Pancreas (tissue), 10 donors: ENCODE measurements around the gene CHIA. TPM values are rescaled to one million over a fixed set of nuclear protein-coding genes. Genes with fewer than 3 reads are reported as not detected.

Source experiments
- ATAC-seq, 4 donors: fragments of 200-7000 bp; cut with Tn5 transposase; one replicate each; pipeline versions ENCODE4 v1.8.0 to v1.9.1; 2020; ENCODE audit warnings: mild to moderate bottlenecking in 4 of 4, moderate library complexity in 4 of 4
- DNase-seq, 6 donors: peaks; one replicate each; pipeline ENCODE4 v3.0.0-alpha.2; 2020
- FAIRE-seq: peaks from 2 replicates; lab custom pipeline; 2012; peaks lifted over from hg19 to GRCh38; lab: Jason Lieb, UNC
- H3K27ac ChIP-seq, 4 donors: fragments of 200-600 bp; sonication (generic); 1 replicate in 3 of 4; 2 replicates in 1 of 4; pipeline versions ENCODE4 v1.5.0 to v1.8.0; 2020
- H3K27me3 ChIP-seq, 4 donors: fragments of 200-600 bp; one replicate each; pipeline ENCODE4 v1.8.0; 2021
- H3K36me3 ChIP-seq, 3 donors: fragments of 200-600 bp; sonication (generic) in 1 of 3; one replicate each; pipeline versions ENCODE4 v1.5.0 to v1.8.0; 2020 to 2021
- H3K4me1 ChIP-seq, 3 donors: fragments of 200-600 bp; one replicate each; pipeline ENCODE4 v1.8.0; 2021
- H3K4me3 ChIP-seq, 4 donors: fragments of 200-600 bp; sonication (generic) in 2 of 4; one replicate each; pipeline versions ENCODE4 v1.5.0 to v1.8.0; 2020 to 2021
- H3K9me3 ChIP-seq, 4 donors: fragments of 200-600 bp; one replicate each; pipeline ENCODE4 v1.8.0; 2021
- CTCF ChIP-seq, 4 donors: fragments of 200-600 bp; sonication (generic) in 3 of 4; IDR thresholded peaks; one replicate each; pipeline versions ENCODE4 v1.5.0 to v1.8.0; 2021; ENCODE audit warnings: antibody characterized with exemption in 4 of 4
- WGBS, 2 donors: extraction: QIAGEN DNeasy Blood & Tissue Kit; methylation state at CpG; one replicate each; pipeline ENCODE4 v1.1.7; 2013; 5-methylcytosine and 5-hydroxymethylcytosine counted together
- intact Hi-C, 3 donors: fragments of 100-400 bp; cut with DNase I; formaldehyde crosslinking; loops; one replicate each; pipeline versions ENCODE4 v1.11.1 to v1.14.2; 2022
- polyA plus RNA-seq, 2 donors: library from polyadenylated mRNA; stranded (reverse); fragments of 200-250 nt; gene quantifications; one replicate each; pipeline ENCODE4 v1.2.3, GENCODE V29; 2013
- total RNA-seq, 6 donors: library from RNA; stranded (reverse); fragmentation: NEBNext Ultra II Directional in 4 of 6; extraction: Animal tissue kit (Norgen Biotek cat#: 25700) in 4 of 6; gene quantifications; one replicate each; pipeline versions ENCODE4 v1.2.1 to v1.2.4, GENCODE V29; 2021 to 2023
- donor health status: healthy with polysubstance abuse.
- donor health status: DM: no; HTN: no; CAD: no; lungs with moderate emphysema.
- donor health status: DM: no; HTN: no; CAD: no.
- donor health status: control.
- donor health status: control.
- donor health status: Bipolar disorder and iron deficiency.
- donor health status: DM: yes; HTN: yes; CAD: no.
- donor health status: DM: no; HTN: no; CAD: no.
- donor health status: DM: no; HTN: no; CAD: no.
- donor health status: DM: yes; HTN: yes; CAD: no.

Gene CHIA
- total and polyA plus RNA-seq, 8 donors = 0.05 TPM; not detected in 7

GRCh38 chr1:111267801-111268508 is 22.7 kb upstream of the CHIA start:
- intact Hi-C loops = no loop called here
- Histone ChIP-seq H3K9me3 (no peaks in the 10 kb centered on the region), H3K4me3 (no peak overlapping the region), H3K27me3 (peaks cover 0 to 27% (median 10%) of the 10 kb centered on the region in 4 donors), H3K4me1 (no peaks in the 10 kb centered on the region), H3K27ac (no peak overlapping the region), H3K36me3 (no peaks in the 10 kb centered on the region)
- no peak for ATAC-seq
- TF ChIP-seq CTCF (IDR thresholded peaks at IDR 0.05) = no peak
- 69 to 71% methylated on average over 4 of the region's 4 CpGs for WGBS, 2 donors
- no peak for FAIRE-seq
- DNase-seq = no peak

GRCh38 chr1:111269825-111270406 is 20.7 kb upstream of the CHIA start:
- peaks cover 0 to 27% (median 10%) of the 10 kb centered on the region in 4 donors for H3K27me3 ChIP-seq
- H3K4me3 ChIP-seq = no peak overlapping the region
- H3K27ac ChIP-seq = no peak overlapping the region
- H3K9me3 ChIP-seq = no peaks in the 10 kb centered on the region
- intact Hi-C loops = no loop called here
- 91 to 95% methylated on average over 4 of the region's 4 CpGs for WGBS, 2 donors
- H3K36me3 ChIP-seq = no peaks in the 10 kb centered on the region
- DNase-seq (no peak), FAIRE-seq (no peak), ATAC-seq (no peak)
- TF ChIP-seq CTCF (IDR thresholded peaks at IDR 0.05) = no peak
- H3K4me1 ChIP-seq = no peaks in the 10 kb centered on the region

- no peak for TF ChIP-seq CTCF (IDR thresholded peaks at IDR 0.05)
- Histone ChIP-seq H3K27ac (no peak overlapping the region), H3K4me3 (no peak overlapping the region), H3K36me3 (no peaks in the 10 kb centered on the region), H3K27me3 (peaks cover 0 to 27% (median 10%) of the 10 kb centered on the region in 4 donors), H3K4me1 (no peaks in the 10 kb centered on the region), H3K9me3 (no peaks in the 10 kb centered on the region)
- no peak for FAIRE-seq
- no peak for ATAC-seq
- 8 to 13% methylated on average over 40 of the region's 40 CpGs for WGBS, 2 donors
- intact Hi-C loops = no loop called here
- peak in 1 of 6 donors; percentile 60 for DNase-seq
Observed at GRCh38 chr1:111270771-111271463, 19.7 kb upstream of the CHIA start.

GRCh38 chr1:111271464-111271801 is 19.2 kb upstream of the CHIA start:
- H3K27ac ChIP-seq = no peak overlapping the region
- FAIRE-seq (no peak), DNase-seq (no peak), ATAC-seq (no peak)
- no peaks in the 10 kb centered on the region for H3K4me1 ChIP-seq
- no peak overlapping the region for H3K4me3 ChIP-seq
- peaks cover 0 to 27% (median 10%) of the 10 kb centered on the region in 4 donors for H3K27me3 ChIP-seq
- no peak for TF ChIP-seq CTCF (IDR thresholded peaks at IDR 0.05)
- intact Hi-C loops = no loop called here
- H3K9me3 ChIP-seq = no peaks in the 10 kb centered on the region
- WGBS, 2 donors = 9 to 23% methylated on average over 16 of the region's 16 CpGs
- H3K36me3 ChIP-seq = no peaks in the 10 kb centered on the region
